Gastroesophageal sphincter (tissue), 4 donors: Measurements from ENCODE around the gene APBB3. TPM values are rescaled to one million over a fixed set of nuclear protein-coding genes. Genes with fewer than 3 reads are reported as not detected.
"Not testable (repeated sequence)": the region's sequence is repeated elsewhere in the genome, so short reads cannot be mapped to it uniquely, and the experiment has no call there.

ENCODE experiments used
- ATAC-seq: fragments of 150-250 bp; one replicate; pipeline ENCODE4 v1.9.1; 2016; ENCODE audit warnings: mild to moderate bottlenecking, moderate library complexity
- H3K27ac ChIP-seq, 4 donors: fragments of 200-600 bp; sonication (generic) in 3 of 4; 1 replicate in 3 of 4; 2 replicates in 1 of 4; pipeline ENCODE4 v1.5.1; 2016 to 2019
- H3K27me3 ChIP-seq: fragments of 200-600 bp; sonication (generic); one replicate; pipeline ENCODE4 v1.5.1; 2019
- H3K36me3 ChIP-seq, 2 donors: fragments of 200-600 bp; sonication (generic); one replicate each; pipeline ENCODE4 v1.5.1; 2019; ENCODE audit warnings: control low read depth in 1 of 2
- H3K4me1 ChIP-seq, 3 donors: fragments of 200-600 bp; sonication (generic); 1 replicate in 2 of 3; 2 replicates in 1 of 3; pipeline ENCODE4 v1.5.1; 2016 to 2019; ENCODE audit warnings: control low read depth in 2 of 3
- H3K4me3 ChIP-seq, 2 donors: fragments of 200-600 bp; sonication (generic); one replicate each; pipeline ENCODE4 v1.5.1; 2019; ENCODE audit warnings: mild to moderate bottlenecking in 1 of 2, moderate library complexity in 1 of 2
- H3K9me3 ChIP-seq, 3 donors: fragments of 200-600 bp; sonication (generic); one replicate each; pipeline ENCODE4 v1.5.1; 2017 to 2019; ENCODE audit warnings: control low read depth in 2 of 3
- EP300 ChIP-seq: sonication (generic); formaldehyde crosslinking; IDR thresholded peaks from one replicate; pipeline ENCODE4 v1.6.1; 2017; ENCODE audit warnings: antibody characterized with exemption, mild to moderate bottlenecking
- POLR2A ChIP-seq, 2 donors: fragments of 450-650 bp; IDR thresholded peaks; one replicate each; pipeline ENCODE4 v1.6.1; 2017; ENCODE audit warnings: antibody characterized with exemption in 2 of 2, mild to moderate bottlenecking in 2 of 2, moderate library complexity in 1 of 2
- POLR2AphosphoS5 ChIP-seq: sonication (generic); formaldehyde crosslinking; IDR thresholded peaks from one replicate; pipeline ENCODE4 v1.6.1; 2017; ENCODE audit warnings: antibody characterized with exemption
- WGBS, 2 donors: methylation state at CpG; one replicate each; pipeline ENCODE4 v1.1.5; 2018; ENCODE audit warnings: low coverage in 1 of 2; 5-methylcytosine and 5-hydroxymethylcytosine counted together
- total RNA-seq, 4 donors: library from RNA; depleted of rRNA; stranded (reverse); fragments of >200 nt; gene quantifications; one replicate each; pipeline ENCODE4 v1.1.0, GENCODE V29; 2016
- TF ChIP-seq, protein P1 (sequence below), 4 experiments: fragments of 200-600 bp in 2 of 4; fragments of 450-650 bp in 2 of 4; sonication (generic) in 1 of 4; IDR thresholded peaks; one replicate each; pipeline ENCODE4 v1.5.1; 2017 to 2019; ENCODE audit warnings: antibody characterized with exemption in 4 of 4, mild to moderate bottlenecking in 2 of 4, moderate library complexity in 2 of 4

The APBB3 gene
- total RNA-seq, 4 donors from 2014 or later: 9.7 to 25.1 (median 17.5) TPM

DNA sequence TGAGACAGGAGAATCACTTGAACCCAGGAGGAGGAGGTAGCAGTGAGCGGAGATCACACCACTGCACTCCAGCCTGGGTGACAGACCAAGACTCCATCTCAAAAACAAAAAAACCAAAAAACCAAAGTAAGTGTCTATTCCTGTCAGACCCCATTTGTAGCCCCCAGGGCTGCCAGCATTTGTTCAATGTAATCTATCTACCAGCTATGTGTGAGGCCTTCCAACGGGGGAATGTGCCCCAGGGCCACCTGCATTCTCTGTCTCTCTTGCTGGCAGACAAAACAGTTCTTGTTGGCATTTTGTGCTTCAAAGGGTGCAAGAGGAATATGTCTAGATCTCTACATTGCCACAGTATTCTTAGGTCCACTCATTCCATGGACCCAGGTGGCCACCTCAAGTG lies 34.4 kb upstream of the APBB3 start:
- H3K27ac ChIP-seq: no peak overlapping the region
- no peaks in the 10 kb centered on the region for H3K36me3 ChIP-seq
- 43 to 61% methylated on average over 1 to 2 of the region's 2 CpGs for WGBS, 2 donors
- no peak for ATAC-seq
- H3K4me1 ChIP-seq: no peaks in the 10 kb centered on the region
- peaks cover 5% of the 10 kb centered on the region for H3K27me3 ChIP-seq
- no peaks in the 10 kb centered on the region for H3K9me3 ChIP-seq
- TF ChIP-seq POLR2A (IDR thresholded peaks at IDR 0.05) (no peak), EP300 (no peak), POLR2AphosphoS5 (no peak)
- TF ChIP-seq, protein P1, sequence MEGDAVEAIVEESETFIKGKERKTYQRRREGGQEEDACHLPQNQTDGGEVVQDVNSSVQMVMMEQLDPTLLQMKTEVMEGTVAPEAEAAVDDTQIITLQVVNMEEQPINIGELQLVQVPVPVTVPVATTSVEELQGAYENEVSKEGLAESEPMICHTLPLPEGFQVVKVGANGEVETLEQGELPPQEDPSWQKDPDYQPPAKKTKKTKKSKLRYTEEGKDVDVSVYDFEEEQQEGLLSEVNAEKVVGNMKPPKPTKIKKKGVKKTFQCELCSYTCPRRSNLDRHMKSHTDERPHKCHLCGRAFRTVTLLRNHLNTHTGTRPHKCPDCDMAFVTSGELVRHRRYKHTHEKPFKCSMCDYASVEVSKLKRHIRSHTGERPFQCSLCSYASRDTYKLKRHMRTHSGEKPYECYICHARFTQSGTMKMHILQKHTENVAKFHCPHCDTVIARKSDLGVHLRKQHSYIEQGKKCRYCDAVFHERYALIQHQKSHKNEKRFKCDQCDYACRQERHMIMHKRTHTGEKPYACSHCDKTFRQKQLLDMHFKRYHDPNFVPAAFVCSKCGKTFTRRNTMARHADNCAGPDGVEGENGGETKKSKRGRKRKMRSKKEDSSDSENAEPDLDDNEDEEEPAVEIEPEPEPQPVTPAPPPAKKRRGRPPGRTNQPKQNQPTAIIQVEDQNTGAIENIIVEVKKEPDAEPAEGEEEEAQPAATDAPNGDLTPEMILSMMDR (IDR thresholded peaks at IDR 0.05): no peak
- no peak overlapping the region for H3K4me3 ChIP-seq

DNA sequence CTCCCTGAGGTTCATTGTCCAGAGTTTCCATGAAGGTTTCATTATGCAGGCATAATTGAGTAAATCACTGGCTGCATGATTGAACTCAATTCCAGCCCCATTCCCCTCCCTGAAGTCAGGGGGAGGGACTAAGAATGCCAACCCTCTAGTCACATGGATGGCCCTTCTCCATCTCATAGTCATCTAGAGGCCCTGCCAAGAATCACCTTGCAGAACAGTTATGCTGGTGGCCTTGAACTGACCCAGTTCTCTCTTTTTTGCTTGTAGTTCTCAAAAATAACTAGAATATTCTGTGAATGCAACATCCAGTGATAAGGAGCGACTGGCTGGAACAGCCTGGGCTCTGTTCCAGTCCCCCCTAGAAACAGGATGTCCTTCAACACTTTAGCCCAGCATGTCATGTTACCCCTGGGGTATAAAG lies 31.9 kb upstream of the APBB3 start:
- Histone ChIP-seq H3K4me1 (no peaks in the 10 kb centered on the region), H3K27me3 (peaks cover 5% of the 10 kb centered on the region), H3K9me3 (no peaks in the 10 kb centered on the region), H3K4me3 (no peak overlapping the region), H3K27ac (no peak overlapping the region), H3K36me3 (no peaks in the 10 kb centered on the region)
- 20% methylated on average over 1 of the region's 1 CpG; no CpG with 5 or more reads in 1 of the 2 donors for WGBS, 2 donors
- TF ChIP-seq, protein P1 (IDR thresholded peaks at IDR 0.05): no peak
- TF ChIP-seq POLR2AphosphoS5 (no peak), EP300 (no peak), POLR2A (IDR thresholded peaks at IDR 0.05) (no peak)
- no peak for ATAC-seq

DNA sequence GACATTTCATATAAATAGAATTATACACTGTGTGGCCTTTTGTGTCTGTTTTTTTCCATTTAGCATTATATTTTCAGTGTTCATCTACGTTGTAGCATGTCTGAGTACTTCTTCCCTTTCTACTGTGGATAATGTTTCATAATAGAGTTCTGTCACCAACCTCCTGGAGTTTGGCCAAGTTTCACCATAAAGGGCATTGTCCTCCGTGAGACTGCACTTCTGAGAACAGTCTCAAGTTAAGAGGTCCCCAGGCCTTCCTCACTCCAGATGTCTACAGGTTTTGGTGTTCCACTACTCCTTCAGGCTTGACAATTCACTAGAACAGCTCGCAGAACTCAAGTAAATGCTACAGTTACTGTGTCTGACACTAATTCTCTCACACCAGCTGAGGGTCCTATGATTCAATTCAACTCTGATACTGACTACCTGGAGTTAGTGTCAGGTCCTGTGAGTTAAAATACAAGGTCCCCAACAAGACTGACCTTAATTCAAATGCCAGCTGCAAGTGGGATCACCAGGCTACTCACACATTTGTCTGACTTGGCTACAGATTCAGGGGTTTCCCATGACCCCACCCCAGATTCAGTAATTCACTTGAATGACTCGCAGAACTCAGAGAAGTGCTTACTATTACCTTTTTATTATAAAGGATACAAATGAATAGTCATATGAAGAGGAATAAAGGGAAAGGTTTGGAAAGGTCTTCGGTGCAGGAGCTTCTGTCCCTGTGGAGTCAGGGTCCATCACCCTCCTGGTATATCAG lies 31.3 kb upstream of the APBB3 start:
- peaks cover 5% of the 10 kb centered on the region for H3K27me3 ChIP-seq
- H3K27ac ChIP-seq: no peak overlapping the region
- TF ChIP-seq, protein P1 (IDR thresholded peaks at IDR 0.05): no peak
- TF ChIP-seq POLR2AphosphoS5 (no peak), EP300 (no peak), POLR2A (IDR thresholded peaks at IDR 0.05) (no peak)
- H3K9me3 ChIP-seq: no peaks in the 10 kb centered on the region
- ATAC-seq: peak; percentile 54
- no peaks in the 10 kb centered on the region for H3K36me3 ChIP-seq
- H3K4me1 ChIP-seq: no peaks in the 10 kb centered on the region
- WGBS, 2 donors: 65 to 96% methylated on average over 3 to 4 of the region's 5 CpGs
- H3K4me3 ChIP-seq: no peak overlapping the region

GRCh38 chr5:140594169-140594568 lies 29.8 kb upstream of the APBB3 start:
- no CpG with 5 or more reads among the region's 6 CpGs for WGBS, 2 donors
- TF ChIP-seq EP300: no peak
- TF ChIP-seq, protein P1 (IDR thresholded peaks at IDR 0.05): no peak
- TF ChIP-seq POLR2A (IDR thresholded peaks at IDR 0.05): no peak
- TF ChIP-seq POLR2AphosphoS5: no peak
- Histone ChIP-seq H3K4me1 (no peaks in the 10 kb centered on the region), H3K36me3 (no peaks in the 10 kb centered on the region), H3K4me3 (no peak overlapping the region), H3K9me3 (no peaks in the 10 kb centered on the region), H3K27me3 (peaks cover 5% of the 10 kb centered on the region), H3K27ac (no peak overlapping the region)
- no peak for ATAC-seq

DNA sequence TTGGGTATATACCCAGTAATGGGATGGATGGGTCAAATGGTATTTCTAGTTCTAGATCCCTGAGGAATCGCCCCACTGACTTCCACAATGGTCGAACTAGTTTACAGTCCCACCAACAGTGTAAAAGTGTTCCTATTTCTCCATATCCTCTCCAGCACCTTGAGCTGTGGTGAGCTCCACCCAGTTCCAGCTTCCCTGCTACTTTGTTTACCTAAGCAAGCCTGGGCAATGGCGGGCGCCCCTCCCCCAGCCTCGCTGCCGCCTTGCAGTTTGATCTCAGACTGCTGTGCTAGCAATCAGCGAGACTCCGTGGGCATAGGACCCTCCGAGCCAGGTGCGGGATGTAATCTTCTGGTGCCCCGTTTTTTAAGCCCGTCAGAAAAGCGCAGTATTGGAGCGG lies 28.7 kb upstream of the APBB3 start:
- WGBS, 2 donors: 24% methylated on average over 3 of the region's 14 CpGs; no CpG with 5 or more reads in 1 of the 2 donors
- H3K27me3 ChIP-seq, H3K9me3 ChIP-seq, H3K4me1 ChIP-seq, H3K36me3 ChIP-seq, ATAC-seq, H3K27ac ChIP-seq: not testable (repeated sequence)
- peak overlapping the region in 1 of 2 donors; percentile 12 for H3K4me3 ChIP-seq
